IMR-90 (cell line): ENCODE measurements around the gene NUDT7.

Experiments used
- BHLHE40 ChIP-seq: fragments of 150-350 bp; IDR thresholded peaks from 2 replicates; pipeline ENCODE4 v1.6.1; 2016; ENCODE audit warnings: mild to moderate bottlenecking, low read depth, low read length
- CEBPB ChIP-seq: IDR thresholded peaks from 2 replicates; pipeline ENCODE4 v1.6.1; 2012; ENCODE audit warnings: low read depth, low read length, improper control_type of control experiment
- CTCF ChIP-seq: conservative IDR thresholded peaks from 2 replicates; pipeline ENCODE4 v1.5.1; 2012; ENCODE audit warnings: mild to moderate bottlenecking, low read depth, low read length, improper control_type of control experiment
- FOS ChIP-seq: fragments of 150-350 bp; IDR thresholded peaks from 2 replicates; pipeline ENCODE4 v1.6.1; 2016; ENCODE audit warnings: low read depth, low read length
- MAFK ChIP-seq: IDR thresholded peaks from 2 replicates; pipeline ENCODE4 v1.6.1; 2012; ENCODE audit warnings: low read depth, low read length, improper control_type of control experiment
- MAZ ChIP-seq: IDR thresholded peaks from 2 replicates; pipeline ENCODE4 v1.6.1; 2012; ENCODE audit warnings: low read depth, mild to moderate bottlenecking, low read length, improper control_type of control experiment, moderate library complexity, borderline replicate concordance
- MXI1 ChIP-seq: IDR thresholded peaks from 2 replicates; pipeline ENCODE4 v1.6.1; 2012; ENCODE audit warnings: low read depth, mild to moderate bottlenecking, low read length, moderate library complexity, borderline replicate concordance
- NFE2L2 ChIP-seq: fragments of 150-350 bp; IDR thresholded peaks from 2 replicates; pipeline ENCODE4 v1.6.1; 2016; ENCODE audit warnings: low read depth, mild to moderate bottlenecking, low read length
- POLR2A ChIP-seq: IDR thresholded peaks from 2 replicates; pipeline ENCODE4 v1.6.1; 2012; ENCODE audit warnings: mild to moderate bottlenecking, low read depth, low read length
- RAD21 ChIP-seq: IDR thresholded peaks from 2 replicates; pipeline ENCODE4 v1.6.1; 2012; ENCODE audit warnings: low read length, improper control_type of control experiment
- RCOR1 ChIP-seq: IDR thresholded peaks from 2 replicates; pipeline ENCODE4 v1.6.1; 2012; ENCODE audit warnings: mild to moderate bottlenecking, low read length, improper control_type of control experiment; ENCODE audit not compliant: insufficient replicate concordance
- RFX5 ChIP-seq: IDR thresholded peaks from 2 replicates; pipeline ENCODE4 v1.8.0; 2012; ENCODE audit warnings: low read depth, mild to moderate bottlenecking, low read length, moderate library complexity
- SMC3 ChIP-seq: fragments of 150-350 bp; IDR thresholded peaks from 2 replicates; pipeline ENCODE4 v1.6.1; 2016; ENCODE audit warnings: low read depth, mild to moderate bottlenecking, antibody characterized with exemption, low read length, moderate library complexity
- TF ChIP-seq, protein P1 (sequence below): fragments of 150-350 bp; IDR thresholded peaks from 2 replicates; pipeline ENCODE4 v1.6.1; 2017; ENCODE audit warnings: mild to moderate bottlenecking, antibody characterized with exemption, low read length, low read depth

DNA sequence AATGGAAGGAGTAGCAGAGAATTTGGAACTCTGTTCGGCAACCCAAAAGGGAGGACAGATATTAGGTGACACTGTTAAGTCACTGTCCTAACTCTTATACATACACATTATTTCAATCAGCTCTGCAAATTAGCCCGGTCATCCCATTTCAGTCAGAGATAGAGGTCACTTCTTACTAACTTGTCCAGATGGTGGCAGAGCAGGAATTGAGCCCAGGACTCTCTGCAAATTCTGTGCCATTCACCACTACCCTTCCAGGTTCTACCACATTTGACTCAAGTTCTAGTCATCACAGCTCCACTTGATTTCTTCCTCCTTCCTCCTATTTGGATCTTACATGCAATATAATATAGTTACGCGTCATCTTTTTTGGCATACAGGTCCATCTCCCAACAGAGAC is 35.9 kb upstream of the NUDT7 start:
- TF ChIP-seq MAZ (no peak), CTCF (no peak), RAD21 (no peak), MAFK (no peak), BHLHE40 (no peak), POLR2A (no peak), CEBPB (no peak), MXI1 (no peak), SMC3 (no peak), NFE2L2 (no peak), RCOR1 (no peak), FOS (no peak), RFX5 (no peak)
- TF ChIP-seq, protein P1, sequence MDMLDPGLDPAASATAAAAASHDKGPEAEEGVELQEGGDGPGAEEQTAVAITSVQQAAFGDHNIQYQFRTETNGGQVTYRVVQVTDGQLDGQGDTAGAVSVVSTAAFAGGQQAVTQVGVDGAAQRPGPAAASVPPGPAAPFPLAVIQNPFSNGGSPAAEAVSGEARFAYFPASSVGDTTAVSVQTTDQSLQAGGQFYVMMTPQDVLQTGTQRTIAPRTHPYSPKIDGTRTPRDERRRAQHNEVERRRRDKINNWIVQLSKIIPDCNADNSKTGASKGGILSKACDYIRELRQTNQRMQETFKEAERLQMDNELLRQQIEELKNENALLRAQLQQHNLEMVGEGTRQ, result no peak
